Measurements from ENCODE around the gene DLEC1. TPM values are rescaled to one million over a fixed set of nuclear protein-coding genes. Genes with fewer than 3 reads are reported as not detected.

DLEC1 gene
- total RNA-seq, 1 experiment from 2014 or later, result 0.58 TPM

Small RNAs within 50 kb of the gene (small RNA-seq; reads per million reads assigned to genes)
- not detected for gene RF00019

Other genes starting within 250 kb of the DLEC1 start
- 33.3 and 34.6 TPM in 2 replicates for gene CTDSPL, start 177.3 kb upstream of the DLEC1 start, total RNA-seq (2014; rRNA removed; shearing (Covaris generic))
- gene VILL, start 48.4 kb upstream of the DLEC1 start, total RNA-seq (2014; rRNA removed; shearing (Covaris generic)), result 2.2 and 2.4 TPM in 2 replicates
- gene PLCD1, start 9.6 kb upstream of the DLEC1 start, total RNA-seq (2014; rRNA removed; shearing (Covaris generic)), result 7.6 and 9.6 TPM in 2 replicates
- gene ACAA1, start 97.9 kb downstream of the DLEC1 start, total RNA-seq (2014; rRNA removed; shearing (Covaris generic)), result 71.9 and 84.7 TPM in 2 replicates
- gene MYD88, start 99.5 kb downstream of the DLEC1 start, total RNA-seq (2014; rRNA removed; shearing (Covaris generic)), result 5.5 and 11.9 TPM in 2 replicates
- gene OXSR1, start 126.3 kb downstream of the DLEC1 start, total RNA-seq (2014; rRNA removed; shearing (Covaris generic)), result 11.8 and 12.9 TPM in 2 replicates
- gene SLC22A13, start 226.6 kb downstream of the DLEC1 start, total RNA-seq (2014; rRNA removed; shearing (Covaris generic)), result 0.25 and 0.26 TPM in 2 replicates
- not detected in 2 replicates for gene SLC22A14, start 243.1 kb downstream of the DLEC1 start, total RNA-seq (2014; rRNA removed; shearing (Covaris generic))